ENCODE data around the gene APBA2.

APBA2 gene

GRCh38 chr15:29066310-29066709 is 180.5 kb downstream of the APBA2 start:
- no peak for DNase-seq

GRCh38 chr15:29066838-29067237 is 181.1 kb downstream of the APBA2 start:
- no peak for DNase-seq

- no peak for DNase-seq
Observed at GRCh38 chr15:29067949-29068348, 182.2 kb downstream of the APBA2 start.

- no peak for DNase-seq
Observed at GRCh38 chr15:29070471-29071231, 184.9 kb downstream of the APBA2 start.

GRCh38 chr15:29071232-29071881 is 185.6 kb downstream of the APBA2 start:
- no peak for DNase-seq

- no peak for DNase-seq
Observed at GRCh38 chr15:29071882-29072273, 186.1 kb downstream of the APBA2 start.

GRCh38 chr15:29072444-29072843 is 186.7 kb downstream of the APBA2 start:
- no peak for DNase-seq

GRCh38 chr15:29074045-29074444 is 188.3 kb downstream of the APBA2 start:
- no peak for DNase-seq

GRCh38 chr15:29078541-29078940 is 192.8 kb downstream of the APBA2 start:
- no peak for DNase-seq

GRCh38 chr15:29079479-29079878 is 193.7 kb downstream of the APBA2 start:
- DNase-seq: no peak

- DNase-seq: no peak
Observed at GRCh38 chr15:29081781-29082180, 196.0 kb downstream of the APBA2 start.

GRCh38 chr15:29083161-29083560 is 197.4 kb downstream of the APBA2 start:
- no peak for DNase-seq

- no peak for DNase-seq
Observed at GRCh38 chr15:29083858-29084257, 198.1 kb downstream of the APBA2 start.

GRCh38 chr15:29086001-29086400 is 200.2 kb downstream of the APBA2 start:
- DNase-seq: no peak

- DNase-seq: no peak
Observed at GRCh38 chr15:29086891-29087290, 201.1 kb downstream of the APBA2 start.

- DNase-seq: no peak
Observed at GRCh38 chr15:29087521-29088285, 201.9 kb downstream of the APBA2 start.

- DNase-seq: no peak
Observed at GRCh38 chr15:29088666-29089065, 202.9 kb downstream of the APBA2 start.

GRCh38 chr15:29089731-29090616 is 204.2 kb downstream of the APBA2 start:
- peak; percentile 67 for DNase-seq

GRCh38 chr15:29090617-29091466 is 205.1 kb downstream of the APBA2 start:
- DNase-seq: peak; percentile 83

GRCh38 chr15:29091666-29092065 is 205.9 kb downstream of the APBA2 start:
- DNase-seq: no peak

GRCh38 chr15:29092376-29093064 is 206.7 kb downstream of the APBA2 start:
- no peak for DNase-seq
